ENCODE results near the gene PPARD.
"Not testable (repeated sequence)": the region's sequence is repeated elsewhere in the genome, so short reads cannot be mapped to it uniquely, and the experiment has no call there.

Gene PPARD

DNA sequence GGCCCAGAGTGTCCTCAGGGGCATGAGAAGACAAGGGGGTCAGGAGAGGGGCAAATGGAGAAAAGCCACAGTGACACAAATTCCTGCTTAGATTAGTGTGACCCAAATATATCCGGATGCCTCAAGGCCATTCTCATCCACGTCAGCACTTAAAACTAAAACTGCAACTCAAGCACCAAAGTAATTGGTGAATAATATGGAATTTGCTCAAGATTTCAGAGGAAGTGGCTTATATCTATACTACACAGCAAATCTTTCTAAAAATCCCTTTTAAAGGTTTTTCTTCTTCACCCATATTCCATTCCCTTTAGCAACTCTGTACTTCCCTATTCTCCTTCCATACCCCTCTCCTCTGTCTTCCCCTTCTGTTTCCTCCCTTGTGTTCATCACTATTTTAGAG, 29.6 kb upstream of the PPARD start:
- H3K27ac ChIP-seq (ENCODE audit: low read depth, low read length): no peak overlapping the region
- H3K27me3 ChIP-seq (ENCODE audit: control insufficient read depth, insufficient read depth, low read length): peaks cover 18% of the 10 kb centered on the region
- no peak overlapping the region for H3K9ac ChIP-seq (ENCODE audit: low read length)
- H3K9me3 ChIP-seq (ENCODE audit: control insufficient read depth, insufficient read depth, low read depth, low read length): no peaks in the 10 kb centered on the region
- peaks cover 4% of the 10 kb centered on the region for H3K4me1 ChIP-seq (ENCODE audit: control insufficient read depth, insufficient read depth, low read length)
- no peaks in the 10 kb centered on the region for H3K36me3 ChIP-seq (ENCODE audit: control insufficient read depth, insufficient read depth, low read length)
- no peak overlapping the region for H3K4me3 ChIP-seq (ENCODE audit: low read depth, low read length)

DNA sequence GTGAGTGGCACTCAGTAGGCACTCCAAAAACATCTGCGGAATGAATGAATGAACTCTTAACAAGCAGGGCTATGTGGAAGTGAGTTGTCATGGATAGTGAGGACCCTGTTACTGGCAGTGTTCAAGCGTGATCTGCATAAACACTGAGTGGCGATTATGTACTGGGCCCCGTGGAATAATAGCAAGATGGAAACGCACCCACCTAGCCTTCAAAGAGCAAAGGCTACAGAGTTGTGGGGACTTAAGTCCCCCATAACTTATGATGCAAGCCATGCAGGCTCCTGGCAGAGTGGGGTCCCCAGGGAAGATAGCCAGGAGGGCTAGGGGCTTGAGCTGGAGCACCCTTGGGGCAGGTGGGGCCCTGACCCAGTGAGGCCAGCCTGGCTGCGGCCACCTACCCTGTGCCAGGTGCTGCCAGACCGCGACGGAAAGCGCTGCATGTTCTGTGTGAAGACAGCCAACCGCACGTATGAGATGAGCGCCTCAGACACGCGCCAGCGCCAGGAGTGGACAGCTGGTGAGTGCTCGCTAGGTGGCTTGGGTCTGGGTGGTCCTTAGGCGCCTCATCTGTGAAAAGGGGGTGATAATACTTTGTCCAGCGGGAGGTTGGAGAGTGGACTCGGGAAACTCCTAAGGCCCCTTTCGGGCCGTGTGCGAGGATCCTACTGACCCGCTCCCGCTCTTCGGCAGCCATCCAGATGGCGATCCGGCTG, 24.7 kb upstream of the PPARD start:
- peaks cover 4% of the 10 kb centered on the region; the same call in 1 of the 2 replicates for H3K36me3 ChIP-seq (ENCODE audit: control insufficient read depth, insufficient read depth, low read length)
- no peaks in the 10 kb centered on the region for H3K9me3 ChIP-seq (ENCODE audit: control insufficient read depth, insufficient read depth, low read depth, low read length)
- H3K4me1 ChIP-seq (ENCODE audit: control insufficient read depth, insufficient read depth, low read length): peaks cover 9% of the 10 kb centered on the region
- peaks cover 22% of the 10 kb centered on the region for H3K27me3 ChIP-seq (ENCODE audit: control insufficient read depth, insufficient read depth, low read length)
- H3K27ac ChIP-seq (ENCODE audit: low read depth, low read length): no peak overlapping the region
- H3K4me3 ChIP-seq (ENCODE audit: low read depth, low read length): peak overlapping the region; percentile 71
- H3K9ac ChIP-seq (ENCODE audit: low read length): peak overlapping the region; percentile 57

DNA sequence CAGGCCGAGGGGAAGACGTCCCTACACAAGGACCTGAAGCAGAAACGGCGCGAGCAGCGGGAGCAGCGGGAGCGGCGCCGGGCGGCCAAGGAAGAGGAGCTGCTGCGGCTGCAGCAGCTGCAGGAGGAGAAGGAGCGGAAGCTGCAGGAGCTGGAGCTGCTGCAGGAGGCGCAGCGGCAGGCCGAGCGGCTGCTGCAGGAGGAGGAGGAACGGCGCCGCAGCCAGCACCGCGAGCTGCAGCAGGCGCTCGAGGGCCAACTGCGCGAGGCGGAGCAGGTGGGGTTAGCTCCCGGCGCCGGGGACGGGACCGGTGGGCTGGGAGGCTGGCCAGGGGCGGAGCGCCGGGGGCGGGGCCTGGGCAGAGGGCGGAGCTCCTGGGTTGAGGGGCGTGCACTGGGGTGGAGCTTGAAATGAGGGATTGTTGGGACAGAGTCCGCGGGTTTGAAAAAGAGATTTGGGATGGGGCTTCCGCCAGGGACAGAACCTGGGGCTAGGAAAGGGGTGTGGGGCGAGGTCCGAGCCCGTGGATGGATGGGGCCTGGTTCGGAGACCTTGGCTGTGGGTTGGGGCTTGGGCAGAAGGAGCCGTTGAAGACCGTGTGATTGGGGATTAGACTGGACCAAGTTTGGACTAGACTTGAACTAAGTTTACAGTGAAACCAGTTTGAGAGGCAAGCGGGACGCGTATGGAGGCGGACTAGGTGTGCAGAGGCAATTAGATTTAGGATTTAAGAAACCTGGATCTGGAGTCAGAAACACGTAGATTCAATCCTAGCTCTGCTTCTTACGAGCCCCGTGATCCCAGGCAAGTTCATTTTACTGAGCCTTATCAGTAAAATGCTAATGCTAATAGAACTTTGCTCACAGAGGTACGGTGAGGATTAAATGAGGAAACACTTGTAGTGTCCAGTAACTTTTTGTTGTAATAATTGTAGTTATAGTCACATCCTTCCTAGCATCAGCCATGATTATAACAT, 23.9 kb upstream of the PPARD start:
- H3K9me3 ChIP-seq (ENCODE audit: control insufficient read depth, insufficient read depth, low read depth, low read length): no peaks in the 10 kb centered on the region
- H3K27me3 ChIP-seq (ENCODE audit: control insufficient read depth, insufficient read depth, low read length): peaks cover 22% of the 10 kb centered on the region
- peaks cover 4% of the 10 kb centered on the region; the same call in 1 of the 2 replicates for H3K36me3 ChIP-seq (ENCODE audit: control insufficient read depth, insufficient read depth, low read length)
- peak overlapping the region; percentile 71 for H3K4me3 ChIP-seq (ENCODE audit: low read depth, low read length)
- H3K4me1 ChIP-seq (ENCODE audit: control insufficient read depth, insufficient read depth, low read length): peaks cover 9% of the 10 kb centered on the region
- no peak overlapping the region for H3K27ac ChIP-seq (ENCODE audit: low read depth, low read length)
- peak overlapping the region; percentile 57 for H3K9ac ChIP-seq (ENCODE audit: low read length)

DNA sequence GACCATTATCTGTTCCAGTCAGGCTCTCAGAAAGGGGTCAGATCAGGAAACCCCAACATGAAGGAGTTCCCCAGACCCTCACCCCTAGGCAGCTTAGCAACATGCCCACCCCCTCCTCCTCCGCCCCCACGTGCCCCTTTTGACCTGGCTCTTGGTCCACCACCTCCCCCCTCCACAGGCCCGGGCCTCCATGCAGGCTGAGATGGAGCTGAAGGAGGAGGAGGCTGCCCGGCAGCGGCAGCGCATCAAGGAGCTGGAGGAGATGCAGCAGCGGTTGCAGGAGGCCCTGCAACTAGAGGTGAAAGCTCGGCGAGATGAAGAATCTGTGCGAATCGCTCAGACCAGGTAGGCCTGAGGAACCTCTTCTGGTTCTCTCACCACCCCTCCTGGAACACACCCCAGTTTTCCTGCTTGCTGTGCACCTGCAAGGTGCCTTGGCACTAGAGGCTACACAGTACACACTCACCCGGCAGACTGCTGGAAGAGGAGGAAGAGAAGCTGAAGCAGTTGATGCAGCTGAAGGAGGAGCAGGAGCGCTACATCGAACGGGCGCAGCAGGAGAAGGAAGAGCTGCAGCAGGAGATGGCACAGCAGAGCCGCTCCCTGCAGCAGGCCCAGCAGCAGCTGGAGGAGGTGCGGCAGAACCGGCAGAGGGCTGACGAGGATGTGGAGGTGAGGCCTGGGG, 22.9 kb upstream of the PPARD start:
- peaks cover 22% of the 10 kb centered on the region for H3K27me3 ChIP-seq (ENCODE audit: control insufficient read depth, insufficient read depth, low read length)
- no peak overlapping the region for H3K4me3 ChIP-seq (ENCODE audit: low read depth, low read length)
- peaks cover 9% of the 10 kb centered on the region for H3K4me1 ChIP-seq (ENCODE audit: control insufficient read depth, insufficient read depth, low read length)
- no peak overlapping the region for H3K27ac ChIP-seq (ENCODE audit: low read depth, low read length)
- H3K9ac ChIP-seq (ENCODE audit: low read length): no peak overlapping the region
- H3K36me3 ChIP-seq (ENCODE audit: control insufficient read depth, insufficient read depth, low read length): peaks cover 4% of the 10 kb centered on the region; the same call in 1 of the 2 replicates
- H3K9me3 ChIP-seq (ENCODE audit: control insufficient read depth, insufficient read depth, low read depth, low read length): no peaks in the 10 kb centered on the region

DNA sequence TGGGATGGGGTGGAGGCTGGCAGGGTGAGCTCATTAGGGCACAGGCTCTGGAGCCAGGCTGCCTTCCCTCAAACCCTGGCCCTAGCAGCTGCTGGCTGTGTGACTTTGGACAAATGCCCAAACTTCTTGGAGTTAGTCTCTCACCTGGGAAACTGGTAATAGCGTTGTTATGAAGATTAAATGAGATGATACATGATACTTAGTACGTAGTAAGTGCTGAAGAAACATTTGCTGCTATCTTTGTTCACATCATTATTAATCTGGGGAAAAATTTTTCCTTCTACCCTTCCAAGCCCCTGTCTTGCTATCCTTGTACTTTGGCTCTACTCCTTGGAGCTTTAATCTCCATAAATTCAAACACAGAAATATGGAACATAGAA, 22.3 kb upstream of the PPARD start:
- Histone ChIP-seq H3K9me3 (ENCODE audit: control insufficient read depth, insufficient read depth, low read depth, low read length) (no peaks in the 10 kb centered on the region), H3K4me3 (ENCODE audit: low read depth, low read length) (no peak overlapping the region), H3K27ac (ENCODE audit: low read depth, low read length) (no peak overlapping the region), H3K36me3 (ENCODE audit: control insufficient read depth, insufficient read depth, low read length) (peaks cover 4% of the 10 kb centered on the region; the same call in 1 of the 2 replicates), H3K9ac (ENCODE audit: low read length) (no peak overlapping the region), H3K4me1 (ENCODE audit: control insufficient read depth, insufficient read depth, low read length) (peaks cover 9% of the 10 kb centered on the region), H3K27me3 (ENCODE audit: control insufficient read depth, insufficient read depth, low read length) (peaks cover 22% of the 10 kb centered on the region)

DNA sequence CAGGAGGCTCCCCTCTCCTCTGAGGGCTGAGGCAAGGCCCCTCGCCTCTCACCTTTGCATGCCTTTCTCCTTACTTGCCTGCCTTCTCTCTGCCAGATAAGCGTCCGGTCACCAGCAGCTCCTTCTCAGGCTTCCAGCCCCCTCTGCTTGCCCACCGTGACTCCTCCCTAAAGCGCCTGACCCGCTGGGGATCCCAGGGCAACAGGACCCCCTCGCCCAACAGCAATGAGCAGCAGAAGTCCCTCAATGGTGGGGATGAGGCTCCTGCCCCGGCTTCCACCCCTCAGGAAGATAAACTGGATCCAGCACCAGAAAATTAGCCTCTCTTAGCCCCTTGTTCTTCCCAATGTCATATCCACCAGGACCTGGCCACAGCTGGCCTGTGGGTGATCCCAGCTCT, 21.3 kb upstream of the PPARD start:
- Histone ChIP-seq H3K36me3 (ENCODE audit: control insufficient read depth, insufficient read depth, low read length) (peaks cover 4% of the 10 kb centered on the region; the same call in 1 of the 2 replicates), H3K4me1 (ENCODE audit: control insufficient read depth, insufficient read depth, low read length) (peaks cover 9% of the 10 kb centered on the region)

DNA sequence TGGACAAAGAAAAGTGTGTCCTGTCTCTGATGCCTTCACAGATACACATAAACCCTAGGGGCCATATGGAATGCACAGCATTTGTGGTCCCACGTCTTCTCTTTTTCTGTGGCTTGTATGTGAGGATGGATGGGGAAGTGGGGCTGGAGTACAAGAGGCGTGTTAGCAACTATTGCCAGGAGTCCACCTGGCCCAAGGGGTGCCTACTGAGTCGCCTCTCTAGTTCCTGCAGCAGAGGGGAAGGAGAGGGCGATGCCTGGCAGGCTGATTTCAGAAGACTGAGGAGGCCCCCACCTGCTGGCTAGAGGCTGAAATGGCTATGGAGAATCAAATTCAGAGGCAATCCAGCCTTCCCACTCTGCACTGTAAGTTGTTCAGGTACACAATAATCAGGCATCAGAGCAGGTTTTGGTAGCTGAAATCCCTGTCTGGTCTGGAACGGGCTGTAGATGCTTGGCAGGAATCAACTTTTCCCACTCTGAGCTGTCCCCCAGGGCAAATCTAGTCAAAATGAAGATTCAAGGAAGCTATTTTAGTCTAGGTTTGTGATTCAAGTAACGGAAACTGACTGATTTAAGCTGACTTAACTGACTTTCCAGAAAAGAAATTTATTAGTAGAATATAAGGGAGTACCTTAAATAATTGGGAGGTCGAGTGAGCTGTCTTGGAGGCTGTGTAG, 14.9 kb upstream of the PPARD start:
- no peaks in the 10 kb centered on the region; the same call in 1 of the 2 replicates for H3K4me1 ChIP-seq (ENCODE audit: control insufficient read depth, insufficient read depth, low read length)
- H3K9me3 ChIP-seq (ENCODE audit: control insufficient read depth, insufficient read depth, low read depth, low read length): peaks cover 5% of the 10 kb centered on the region; the same call in 1 of the 2 replicates
- no peak overlapping the region for H3K27ac ChIP-seq (ENCODE audit: low read depth, low read length)
- H3K9ac ChIP-seq (ENCODE audit: low read length): no peak overlapping the region
- no peak overlapping the region for H3K4me3 ChIP-seq (ENCODE audit: low read depth, low read length)
- H3K36me3 ChIP-seq (ENCODE audit: control insufficient read depth, insufficient read depth, low read length): no peaks in the 10 kb centered on the region
- H3K27me3 ChIP-seq (ENCODE audit: control insufficient read depth, insufficient read depth, low read length): no peaks in the 10 kb centered on the region

More for the DNA sequence above, 21.3 kb upstream of the PPARD start:
- Histone ChIP-seq H3K27me3 (ENCODE audit: control insufficient read depth, insufficient read depth, low read length) (peaks cover 21% of the 10 kb centered on the region), H3K27ac (ENCODE audit: low read depth, low read length) (no peak overlapping the region), H3K9ac (ENCODE audit: low read length) (no peak overlapping the region), H3K4me3 (ENCODE audit: low read depth, low read length) (no peak overlapping the region), H3K9me3 (ENCODE audit: control insufficient read depth, insufficient read depth, low read depth, low read length) (no peaks in the 10 kb centered on the region)

DNA sequence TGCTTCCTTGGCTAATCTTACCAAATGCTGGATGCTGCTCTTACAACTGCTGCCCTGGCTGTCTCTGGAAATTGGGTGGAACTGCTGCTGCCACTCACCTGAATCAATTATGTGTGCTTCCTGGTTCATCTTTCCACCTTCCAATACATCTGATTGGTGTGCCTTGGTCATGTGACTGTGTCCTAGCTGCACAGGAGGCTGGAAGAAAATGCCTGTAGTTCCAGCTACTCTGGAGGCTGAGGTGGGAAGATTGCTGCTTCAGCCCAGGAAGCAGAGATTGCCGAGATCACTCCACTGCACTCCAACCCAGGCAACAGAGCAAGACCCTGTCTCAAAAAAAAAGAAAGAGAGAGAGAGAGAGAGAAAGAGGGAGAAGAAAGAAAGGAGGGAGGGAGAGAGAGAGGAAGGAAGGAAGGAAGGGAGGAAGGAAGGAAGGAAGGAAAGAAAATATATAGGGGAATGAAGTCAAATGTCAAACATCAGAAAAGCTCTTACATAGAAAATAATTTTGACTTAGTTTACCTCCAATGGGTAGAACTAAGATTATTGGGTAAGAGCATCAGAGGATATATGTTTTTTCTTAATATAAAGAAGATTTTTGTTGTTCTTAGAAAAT, 14.1 kb upstream of the PPARD start:
- H3K27me3 ChIP-seq (ENCODE audit: control insufficient read depth, insufficient read depth, low read length): no peaks in the 10 kb centered on the region
- no peaks in the 10 kb centered on the region; the same call in 1 of the 2 replicates for H3K4me1 ChIP-seq (ENCODE audit: control insufficient read depth, insufficient read depth, low read length)
- peaks cover 5% of the 10 kb centered on the region; the same call in 1 of the 2 replicates for H3K9me3 ChIP-seq (ENCODE audit: control insufficient read depth, insufficient read depth, low read depth, low read length)
- H3K27ac ChIP-seq (ENCODE audit: low read depth, low read length): no peak overlapping the region
- no peak overlapping the region for H3K9ac ChIP-seq (ENCODE audit: low read length)
- H3K4me3 ChIP-seq (ENCODE audit: low read depth, low read length): no peak overlapping the region
- no peaks in the 10 kb centered on the region for H3K36me3 ChIP-seq (ENCODE audit: control insufficient read depth, insufficient read depth, low read length)

DNA sequence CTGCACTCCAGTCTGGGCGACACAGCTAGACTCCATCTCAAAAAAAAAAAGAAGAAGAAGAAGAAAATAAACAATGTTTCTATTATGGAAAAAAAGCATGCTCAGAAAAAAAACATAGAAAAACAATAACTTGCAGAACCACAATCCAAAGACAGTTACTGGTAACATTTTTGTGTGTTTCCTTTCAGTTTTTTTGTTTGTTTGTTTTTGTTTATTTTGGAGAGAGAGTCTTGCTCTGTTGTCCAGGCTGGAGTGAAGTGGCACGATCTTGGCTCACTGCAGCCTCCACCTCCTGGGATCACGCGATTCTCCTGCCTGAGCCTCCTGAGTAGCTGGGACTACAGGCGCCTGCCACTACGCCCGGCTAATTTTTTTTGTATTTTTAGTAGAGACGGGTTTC, 13.4 kb upstream of the PPARD start:
- not testable (repeated sequence) for H3K4me3 ChIP-seq (ENCODE audit: low read depth, low read length); H3K27ac ChIP-seq (ENCODE audit: low read depth, low read length); H3K4me1 ChIP-seq (ENCODE audit: control insufficient read depth, insufficient read depth, low read length); H3K27me3 ChIP-seq (ENCODE audit: control insufficient read depth, insufficient read depth, low read length); H3K9ac ChIP-seq (ENCODE audit: low read length); H3K36me3 ChIP-seq (ENCODE audit: control insufficient read depth, insufficient read depth, low read length); H3K9me3 ChIP-seq (ENCODE audit: control insufficient read depth, insufficient read depth, low read depth, low read length)

DNA sequence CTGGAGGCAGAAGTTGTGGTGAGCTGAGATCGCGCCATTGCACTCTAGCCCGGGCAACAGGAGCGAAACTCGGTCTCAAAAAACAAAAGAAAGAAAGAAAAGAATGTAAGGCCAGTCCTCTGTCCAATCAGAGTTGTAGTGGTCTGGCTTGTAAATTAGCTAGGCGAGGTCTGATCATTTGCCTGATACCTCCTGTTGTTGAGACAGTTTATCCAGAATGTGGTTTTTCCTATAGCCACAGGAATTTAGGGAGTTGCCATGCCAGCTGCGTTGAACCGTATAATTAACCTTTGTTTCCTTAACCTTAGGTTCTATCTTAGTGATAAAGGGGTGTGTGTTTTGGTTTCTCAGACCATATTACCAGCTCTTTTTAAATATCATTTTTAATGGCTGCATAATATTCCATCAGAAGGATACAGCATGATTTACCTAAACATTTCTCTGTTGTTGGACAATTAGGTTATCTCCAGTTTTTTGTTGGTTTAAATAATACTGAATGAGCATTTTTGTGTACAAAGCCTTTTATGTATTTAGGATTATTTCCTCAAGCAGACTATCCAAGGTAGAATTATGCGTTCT, 11.7 kb upstream of the PPARD start:
- Histone ChIP-seq H3K4me3 (ENCODE audit: low read depth, low read length) (no peak overlapping the region), H3K9ac (ENCODE audit: low read length) (no peak overlapping the region)

More for the DNA sequence above, 11.7 kb upstream of the PPARD start:
- H3K27me3 ChIP-seq (ENCODE audit: control insufficient read depth, insufficient read depth, low read length): no peaks in the 10 kb centered on the region
- H3K27ac ChIP-seq (ENCODE audit: low read depth, low read length): no peak overlapping the region
- H3K9me3 ChIP-seq (ENCODE audit: control insufficient read depth, insufficient read depth, low read depth, low read length): peaks cover 5% of the 10 kb centered on the region; the same call in 1 of the 2 replicates
- no peaks in the 10 kb centered on the region; the same call in 1 of the 2 replicates for H3K4me1 ChIP-seq (ENCODE audit: control insufficient read depth, insufficient read depth, low read length)
- H3K36me3 ChIP-seq (ENCODE audit: control insufficient read depth, insufficient read depth, low read length): no peaks in the 10 kb centered on the region

All from HUES6 (cell line).